HG02840 (cell line): ENCODE data around the gene B3GALT6.
"Not testable (repeated sequence)": the region's sequence is repeated elsewhere in the genome, so short reads cannot be mapped to it uniquely, and the experiment has no call there.

Experiments used
- ATAC-seq: cut with Tn5 transposase; IDR thresholded peaks from one replicate; pipeline ENCODE4 v1.9.1; 2021; ENCODE audit warnings: mild to moderate bottlenecking, moderate library complexity, moderate number of reproducible peaks; ENCODE audit not compliant: unreplicated experiment, low FRiP score

The B3GALT6 gene

GRCh38 chr1:1232208-1232795, at the start of gene B3GALT6:
Gene B3GALT6 (plus strand): TSS chr1:1232237. CDS start chr1:1232279, 42 bp downstream.
- ATAC-seq = peak; percentile 1

DNA sequence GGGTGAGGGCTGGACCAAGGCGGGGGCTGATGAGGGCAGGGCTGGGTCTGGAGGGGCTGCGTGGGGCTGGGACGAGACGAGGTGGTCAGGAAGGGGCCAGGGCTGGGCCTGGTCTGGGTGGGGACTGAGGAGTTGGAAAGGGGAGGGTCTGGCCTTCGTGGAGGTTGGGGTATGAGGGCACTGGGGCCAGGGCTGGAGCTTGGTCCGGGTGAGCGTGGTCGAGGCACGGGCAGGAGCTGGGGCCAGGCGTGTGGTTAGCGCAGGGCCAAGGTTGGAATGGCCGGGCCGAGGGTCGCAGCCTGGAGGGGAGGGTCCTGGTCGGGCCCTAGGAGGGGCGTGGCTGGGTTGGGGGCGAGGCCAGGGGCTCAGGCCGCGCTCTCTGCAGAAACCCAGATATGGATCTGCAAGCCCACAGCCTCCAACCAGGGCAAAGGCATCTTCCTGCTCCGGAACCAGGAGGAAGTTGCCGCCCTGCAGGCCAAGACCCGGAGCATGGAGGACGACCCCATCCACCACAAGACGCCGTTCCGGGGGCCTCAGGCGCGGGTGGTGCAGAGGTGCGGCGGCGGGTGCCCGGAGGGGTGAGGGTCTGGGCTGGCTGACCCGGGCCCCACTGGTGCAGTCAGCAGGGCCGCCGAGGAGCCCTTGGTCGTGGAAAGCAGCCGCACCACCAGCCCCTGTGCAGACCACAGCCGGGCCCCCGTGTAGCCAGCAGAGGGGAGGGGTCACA, 49.4 kb upstream of the B3GALT6 start:
- no peak for ATAC-seq

DNA sequence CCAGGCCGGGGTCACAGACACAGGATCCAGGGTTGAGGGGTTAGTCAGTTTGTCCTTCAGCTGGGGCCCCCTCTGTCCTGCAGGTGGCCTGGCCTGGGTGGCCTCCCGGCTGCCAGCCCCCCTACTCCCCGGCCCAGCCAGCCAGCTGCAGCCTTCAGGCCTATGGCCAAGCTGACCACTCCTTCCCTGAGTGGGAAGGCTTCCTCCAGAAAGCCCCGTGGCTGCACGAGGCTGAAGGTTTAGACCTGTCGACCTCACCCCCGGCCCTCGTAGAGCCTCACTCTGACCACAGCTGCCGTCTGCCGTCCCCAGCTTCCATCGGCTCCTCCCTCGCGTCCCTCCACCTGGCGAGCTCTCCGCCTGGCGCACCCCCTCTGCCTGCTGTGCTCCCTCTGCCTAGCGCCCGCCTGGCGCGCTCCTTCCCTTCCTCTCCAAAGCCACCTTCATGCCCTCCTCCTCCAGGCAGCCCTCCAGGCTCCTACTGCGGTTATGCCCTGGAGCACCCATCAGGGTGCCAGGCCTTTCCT, 48.8 kb upstream of the B3GALT6 start:
- ATAC-seq = no peak

DNA sequence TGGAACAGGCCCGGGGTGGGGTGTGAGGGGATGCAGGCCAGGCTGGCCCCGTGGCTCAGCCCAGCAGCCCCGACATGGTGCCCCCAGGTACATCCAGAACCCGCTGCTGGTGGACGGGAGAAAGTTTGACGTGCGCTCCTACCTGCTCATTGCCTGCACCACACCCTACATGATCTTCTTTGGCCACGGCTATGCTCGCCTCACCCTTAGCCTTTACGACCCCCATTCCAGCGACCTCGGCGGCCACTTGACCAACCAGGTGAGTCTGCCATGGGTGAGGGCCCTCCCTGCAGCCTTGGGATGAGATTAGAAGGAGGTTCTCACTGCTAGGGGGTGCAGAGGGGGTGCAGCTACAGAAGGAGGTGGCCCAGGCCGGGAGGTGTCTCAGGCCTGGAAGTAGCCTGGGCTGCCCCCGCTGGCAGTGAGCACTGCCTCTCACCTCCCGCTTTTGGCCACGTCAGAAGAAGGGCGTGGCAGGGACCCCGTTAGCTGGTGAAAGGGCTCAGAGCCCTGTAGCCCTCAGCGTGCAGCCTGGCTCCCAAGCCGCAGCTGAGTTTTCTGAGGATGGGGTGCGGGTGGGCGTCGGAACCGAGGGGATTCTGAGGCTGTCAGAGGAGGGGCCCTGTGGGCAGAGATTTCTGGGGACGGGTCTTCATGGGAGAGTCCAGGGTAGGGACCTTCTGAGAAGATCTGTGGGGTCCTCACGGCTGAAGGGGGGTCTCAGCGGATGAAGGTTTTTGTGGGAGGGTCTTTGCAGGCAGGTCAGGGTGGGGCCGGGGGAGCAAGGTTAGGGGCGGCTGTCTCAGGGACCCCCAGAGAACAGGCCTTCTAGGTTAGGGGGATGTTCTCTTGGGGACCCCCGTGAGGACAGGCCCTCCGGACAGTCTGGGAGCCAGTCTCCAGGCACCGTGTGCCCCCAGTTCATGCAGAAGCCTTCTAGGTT, 47.9 kb upstream of the B3GALT6 start:
- no peak for ATAC-seq

DNA sequence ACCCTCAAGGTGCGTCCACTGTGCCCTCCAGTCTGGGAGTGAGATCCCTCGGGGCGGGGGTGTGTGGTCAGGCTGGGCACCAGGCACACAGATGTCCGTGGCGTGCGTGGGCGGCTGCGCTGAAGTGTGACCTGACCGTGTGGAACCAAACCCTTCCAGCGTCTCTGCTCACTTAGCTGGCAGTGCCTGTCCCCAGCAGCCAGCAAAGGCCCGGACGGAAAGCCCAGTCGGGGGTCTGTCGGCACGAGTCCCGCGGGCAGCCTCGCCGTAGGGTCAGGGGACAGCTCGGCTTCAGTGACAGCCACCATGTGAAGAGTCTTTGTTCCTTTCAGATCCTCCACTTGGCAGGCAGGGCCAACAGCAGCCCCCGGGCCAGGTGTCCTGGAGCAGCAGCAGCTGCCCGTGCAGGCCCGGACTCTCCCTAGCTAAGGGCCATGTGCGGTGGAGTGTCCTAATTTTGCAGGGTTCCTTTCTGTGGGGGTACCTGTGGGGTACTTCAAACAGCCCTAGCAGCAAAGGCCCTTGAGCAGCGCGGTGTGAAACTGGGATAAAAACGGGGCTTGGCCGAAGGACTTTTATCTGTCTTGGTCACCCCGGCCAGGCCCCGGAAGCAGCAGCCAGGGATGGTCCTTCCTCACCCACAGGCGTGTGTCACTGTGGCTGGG, 46.8 kb upstream of the B3GALT6 start:
- ATAC-seq = no peak

- no peak for ATAC-seq
Observed at GRCh38 chr1:1187938-1188337, 44.1 kb upstream of the B3GALT6 start.

DNA sequence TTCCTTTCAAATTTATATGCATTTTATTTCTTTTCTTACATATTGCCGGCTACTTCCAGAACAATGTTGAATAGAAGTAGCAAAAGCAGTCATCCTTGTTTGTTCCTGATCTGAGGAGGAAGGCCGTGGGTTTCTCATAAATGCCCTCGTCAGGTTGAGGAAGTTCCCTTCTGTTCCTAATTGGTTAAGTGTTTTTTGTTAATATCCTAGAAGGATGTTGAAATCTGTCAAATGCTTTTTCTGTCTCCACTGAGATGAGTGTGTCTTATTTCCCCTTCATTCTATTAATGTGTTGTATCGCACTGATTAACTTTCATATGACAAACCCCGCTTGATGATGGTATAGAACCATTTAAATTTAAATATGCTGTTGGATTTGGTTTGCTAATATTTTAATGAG, 42.9 kb upstream of the B3GALT6 start:
- ATAC-seq = no peak

GRCh38 chr1:1191734-1192133, 40.3 kb upstream of the B3GALT6 start:
- no peak for ATAC-seq

DNA sequence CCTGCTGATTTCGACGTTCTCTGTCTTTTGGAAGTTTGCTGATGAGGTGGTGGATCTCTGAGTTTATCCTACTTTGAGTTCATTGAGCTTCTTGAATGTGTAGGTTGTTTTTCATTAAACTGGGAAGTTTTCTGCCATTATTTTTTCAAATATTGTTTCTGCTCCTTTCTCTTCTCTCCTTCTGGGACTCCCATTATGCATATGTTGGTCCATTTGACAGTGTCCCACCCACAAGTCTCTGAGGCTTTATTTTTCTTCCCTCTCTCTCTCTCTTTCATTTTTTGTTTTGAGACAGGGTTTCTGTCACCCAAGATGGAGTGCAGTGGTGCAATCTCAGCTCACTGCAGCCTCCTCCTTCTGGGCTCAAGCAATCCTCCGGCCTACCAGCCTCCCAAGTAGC, 37.3 kb upstream of the B3GALT6 start:
- no peak for ATAC-seq

DNA sequence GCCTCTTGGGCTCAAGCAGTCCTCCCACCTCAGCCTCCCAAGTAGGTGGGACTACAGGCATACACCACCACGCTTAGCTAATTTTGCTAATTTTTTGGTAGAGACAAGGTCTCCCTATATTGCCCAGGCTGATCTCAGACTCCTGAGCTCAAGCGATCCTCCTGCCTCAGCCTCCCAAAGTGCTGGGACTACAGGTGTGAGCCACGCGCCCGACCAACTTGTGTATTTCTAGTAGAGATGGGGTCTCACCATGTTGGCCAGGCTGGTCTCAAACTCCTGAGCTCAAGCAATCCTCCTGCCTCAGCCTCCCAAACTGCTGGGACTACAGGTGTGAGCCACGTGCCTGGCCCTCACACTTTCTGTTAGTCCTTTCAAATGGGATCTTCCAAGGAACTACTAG, 36.3 kb upstream of the B3GALT6 start:
- not testable (repeated sequence) for ATAC-seq

GRCh38 chr1:1196431-1197187, 35.4 kb upstream of the B3GALT6 start:
- no peak for ATAC-seq

DNA sequence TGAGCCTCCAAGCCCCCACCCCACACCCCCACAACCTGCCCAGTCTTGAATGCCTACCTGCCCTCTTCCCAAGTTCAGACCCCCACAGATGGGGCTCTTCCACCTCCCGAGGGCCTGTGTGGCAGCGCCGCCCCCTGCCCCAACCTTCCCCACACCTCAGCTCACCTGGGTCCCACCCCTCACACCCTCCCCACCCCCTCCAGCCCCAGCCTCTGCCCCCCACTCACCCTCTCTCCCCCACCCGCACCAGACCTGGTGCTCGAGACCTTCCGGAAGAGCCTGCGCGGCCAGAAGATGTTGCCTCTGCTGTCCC, 34.9 kb upstream of the B3GALT6 start:
- no peak for ATAC-seq

DNA sequence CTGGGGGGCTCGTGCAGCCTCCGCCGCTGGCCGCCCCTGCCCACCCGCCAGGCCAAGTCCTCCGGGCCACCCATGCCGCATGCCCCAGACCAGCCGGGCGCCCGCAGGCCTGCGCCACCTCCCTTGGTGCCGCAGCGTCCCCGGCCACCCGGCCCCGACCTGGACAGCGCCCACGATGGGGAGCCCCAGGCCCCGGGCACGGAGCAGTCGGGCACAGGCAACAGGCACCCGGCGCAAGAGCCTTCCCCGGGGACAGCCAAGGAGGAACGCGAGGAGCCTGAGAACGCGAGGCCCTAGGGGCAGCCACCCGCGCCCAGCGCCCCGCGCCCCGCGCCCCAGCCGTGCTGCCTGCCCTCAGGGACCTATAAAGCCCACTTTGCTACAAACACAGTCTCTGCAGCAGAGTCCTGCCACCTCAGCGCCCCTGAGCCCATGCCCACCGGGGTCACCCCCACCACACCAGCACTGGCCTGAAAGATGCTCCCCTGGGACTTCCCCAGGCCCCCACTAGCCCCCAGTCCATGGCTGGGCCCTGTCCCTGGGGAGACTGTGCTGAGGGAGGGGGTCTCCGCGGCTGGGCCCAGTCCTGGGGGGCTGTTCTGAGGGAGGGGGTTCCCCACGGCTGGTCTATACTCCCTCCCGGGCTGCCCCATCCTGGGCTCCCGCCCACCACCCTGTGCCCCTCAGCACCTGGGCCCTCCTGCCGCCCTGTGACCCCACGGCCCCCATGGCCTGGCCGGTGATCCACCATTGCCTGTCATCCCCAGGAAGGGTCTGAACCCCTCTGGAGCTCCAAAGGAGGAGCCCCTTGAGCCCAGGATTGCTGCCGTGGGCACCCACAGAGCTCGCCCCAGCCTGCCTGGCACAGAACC, 34.2 kb upstream of the B3GALT6 start:
- no peak for ATAC-seq

DNA sequence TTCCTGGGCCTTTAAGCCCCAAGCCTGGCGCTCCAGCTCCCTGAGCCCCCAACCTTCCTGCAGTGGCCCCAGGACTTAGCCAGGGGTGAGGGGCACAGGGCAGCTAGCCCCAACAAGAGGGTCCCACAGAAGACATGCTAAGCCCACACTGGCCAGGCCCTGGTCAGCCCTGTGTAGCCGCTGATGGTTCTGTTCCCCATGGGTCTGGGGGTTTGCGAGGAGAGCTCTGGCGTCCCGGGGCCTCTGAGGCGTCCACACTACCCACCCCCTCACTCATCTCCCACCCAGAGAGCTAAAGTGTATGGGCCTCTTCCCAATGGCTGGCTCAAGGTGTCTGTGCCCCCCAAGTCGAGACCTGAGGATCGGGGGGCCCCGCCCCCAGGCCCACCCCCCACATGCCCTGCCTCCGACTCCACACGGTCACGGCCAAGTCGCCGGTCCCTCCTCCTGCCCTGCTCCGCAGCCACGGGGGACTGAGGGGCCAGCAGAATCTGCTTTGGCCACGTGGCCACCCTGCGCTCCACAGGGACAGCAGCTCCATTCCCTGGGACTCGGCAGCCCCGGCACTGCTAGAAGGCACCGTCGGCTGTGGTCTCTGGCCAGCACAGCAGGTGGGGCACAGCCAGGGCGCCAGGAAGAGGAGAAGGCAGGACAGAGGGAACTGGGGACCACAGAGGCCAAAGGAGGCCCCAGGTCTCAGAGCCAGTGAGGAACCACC, 33.5 kb upstream of the B3GALT6 start:
- no peak for ATAC-seq

GRCh38 chr1:1199141-1199960, 32.7 kb upstream of the B3GALT6 start:
- no peak for ATAC-seq

GRCh38 chr1:1199961-1200875, 31.8 kb upstream of the B3GALT6 start:
- no peak for ATAC-seq
